NOMO-1 (cell line): ENCODE measurements around the gene GNB1.
A peak's percentile ranks its signal among the peaks of the same experiment; 100 is the strongest.

Source experiments
- DNase-seq, 2 experiments: peaks; one replicate each; lab custom pipeline; 2025; ENCODE audit not compliant: unreplicated experiment in 2 of 2; lab: John Stamatoyannopoulos, UW

Gene GNB1

GRCh38 chr1:1922956-1923833, 32.3 kb upstream of the GNB1 start:
- no peak for DNase-seq

DNA sequence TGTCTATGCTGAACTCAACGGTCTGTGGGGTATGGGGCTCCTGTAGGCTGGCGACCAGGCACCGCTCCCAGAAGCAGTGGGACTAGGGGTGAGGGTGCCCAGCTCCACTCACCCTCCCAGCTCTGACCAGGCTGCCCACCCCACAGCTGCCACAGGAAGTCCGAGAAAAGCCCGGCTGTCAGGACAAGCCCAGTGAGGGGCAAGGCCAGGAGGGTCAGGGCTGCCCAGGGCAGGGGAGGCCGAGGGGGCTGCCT, 31.7 kb upstream of the GNB1 start:
- no peak for DNase-seq

GRCh38 chr1:1921901-1922701, 31.2 kb upstream of the GNB1 start:
- DNase-seq = no peak

DNA sequence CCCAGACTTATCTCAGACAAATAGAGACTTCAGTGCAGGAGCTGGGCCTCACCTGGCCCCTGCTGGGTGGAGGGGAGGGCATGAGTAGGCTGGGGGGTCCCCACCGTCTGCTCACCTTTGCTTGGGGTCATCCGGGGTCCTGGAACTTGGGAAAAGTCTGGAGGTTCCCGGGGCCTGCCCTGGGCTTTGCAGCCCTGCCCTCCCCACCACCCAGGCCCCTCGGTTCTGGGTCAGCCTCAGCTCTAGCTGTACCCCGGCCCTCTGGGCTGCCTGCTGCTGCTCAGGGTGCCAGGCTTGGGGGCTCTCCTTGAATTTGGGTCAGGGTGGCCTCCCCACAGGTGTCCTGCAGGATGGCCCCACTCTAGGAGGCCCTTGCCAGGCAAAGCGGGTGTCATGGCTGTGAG, 30.6 kb upstream of the GNB1 start:
- no peak for DNase-seq

DNA sequence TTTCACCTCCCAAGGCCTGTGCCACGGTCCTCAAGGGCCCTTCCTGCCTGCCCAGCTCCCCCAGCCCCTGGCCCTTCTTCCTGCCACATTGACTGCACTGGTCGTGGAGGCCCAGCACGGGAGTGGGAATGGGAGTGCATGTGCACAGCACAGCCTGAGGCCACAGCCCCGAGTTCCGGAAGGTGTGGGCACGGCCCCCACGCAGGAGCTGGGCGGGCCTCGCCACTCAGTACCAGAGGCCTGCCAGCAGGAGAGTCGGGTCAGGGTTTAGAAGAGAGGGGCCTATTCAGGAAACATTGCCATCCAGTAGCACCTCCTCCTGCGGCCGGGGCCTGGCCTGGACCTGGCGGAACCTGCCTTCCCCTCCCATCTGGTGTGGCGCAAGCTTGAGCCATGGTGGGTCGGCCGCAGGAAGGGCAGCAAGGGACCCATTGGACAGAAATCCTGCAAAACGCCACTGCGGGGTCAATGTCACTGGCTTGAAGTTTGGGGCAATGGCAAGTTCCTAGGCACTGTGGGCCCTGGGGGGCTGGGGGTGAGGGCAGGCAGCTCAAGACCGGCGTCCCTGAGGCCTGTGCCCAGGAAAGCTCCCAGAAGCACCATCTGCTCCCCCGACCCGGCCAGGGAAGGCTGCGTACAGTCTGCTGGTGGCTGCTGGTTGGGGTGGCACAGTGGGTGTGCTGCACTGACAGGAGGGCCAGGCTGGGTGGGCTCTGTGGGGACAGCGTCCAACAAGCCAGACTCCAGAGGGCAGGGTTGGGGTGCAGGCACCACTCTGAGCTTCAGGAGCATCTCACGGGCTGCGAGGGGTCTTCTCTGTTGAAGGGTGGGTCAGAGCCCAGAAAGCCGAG, 29.9 kb upstream of the GNB1 start:
- no peak for DNase-seq

DNA sequence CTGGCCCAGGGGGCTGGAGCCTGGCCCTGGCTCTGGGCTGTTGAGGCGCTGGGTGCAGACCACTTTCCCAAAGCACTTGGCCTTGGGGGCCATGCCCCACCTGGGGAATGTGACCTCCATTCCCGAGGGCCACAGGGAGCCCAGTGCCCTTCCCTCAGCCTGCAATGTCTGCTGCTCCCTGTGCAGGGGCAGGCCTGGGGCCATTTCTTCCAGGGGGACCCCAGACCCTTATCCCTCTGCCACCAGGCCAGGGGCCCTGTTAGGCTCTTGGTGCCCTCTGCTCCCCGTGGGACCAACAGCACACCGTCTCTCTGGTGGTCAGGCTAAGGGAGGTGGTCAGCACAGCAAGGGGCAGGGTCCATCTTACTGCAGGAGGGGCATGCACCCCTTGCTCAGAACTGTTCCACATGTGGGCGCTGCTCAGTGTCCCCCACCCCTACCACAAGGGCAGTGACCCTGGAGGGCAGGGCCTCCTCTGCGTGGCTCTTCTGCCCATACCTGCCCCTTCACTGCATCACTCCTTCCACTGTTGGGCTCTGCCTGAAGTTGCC, 29.2 kb upstream of the GNB1 start:
- no peak for DNase-seq

DNA sequence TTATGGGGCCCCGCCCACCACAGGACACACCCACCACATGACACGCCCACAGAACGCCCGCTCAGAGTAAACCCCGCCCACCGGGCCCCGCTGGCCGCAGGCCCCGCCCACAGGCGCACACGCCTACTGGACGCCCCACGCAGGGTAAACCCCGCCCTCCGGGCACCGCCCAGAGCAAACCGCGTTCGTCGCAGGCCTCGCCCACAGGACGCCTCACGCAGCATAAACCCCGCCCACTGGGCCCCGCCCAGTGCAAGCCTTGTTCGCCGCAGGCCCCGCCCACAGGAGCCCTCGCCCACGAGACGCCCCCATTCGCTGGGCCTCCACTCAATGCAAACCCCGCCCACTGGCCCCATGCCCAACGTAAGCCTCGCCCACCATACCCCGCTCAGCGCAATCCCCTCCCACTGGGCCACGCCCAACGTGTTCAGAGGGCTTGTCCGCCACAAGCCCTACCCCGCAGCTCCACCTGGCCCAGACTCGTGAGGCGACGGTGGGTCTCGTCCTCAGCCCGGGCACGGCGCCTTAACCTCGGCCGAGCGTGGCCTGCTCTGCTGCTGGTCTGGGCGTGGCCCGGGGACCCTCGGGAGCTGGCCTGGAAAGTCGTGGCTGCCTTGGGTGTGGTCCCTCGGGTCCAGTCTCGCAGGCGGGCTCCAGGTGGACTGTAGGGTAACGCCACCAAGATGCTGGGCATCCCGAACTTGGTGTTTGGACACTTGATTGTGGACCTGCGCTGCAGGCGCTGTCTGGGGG, 28.6 kb upstream of the GNB1 start:
- peak; percentile 96 for DNase-seq

DNA sequence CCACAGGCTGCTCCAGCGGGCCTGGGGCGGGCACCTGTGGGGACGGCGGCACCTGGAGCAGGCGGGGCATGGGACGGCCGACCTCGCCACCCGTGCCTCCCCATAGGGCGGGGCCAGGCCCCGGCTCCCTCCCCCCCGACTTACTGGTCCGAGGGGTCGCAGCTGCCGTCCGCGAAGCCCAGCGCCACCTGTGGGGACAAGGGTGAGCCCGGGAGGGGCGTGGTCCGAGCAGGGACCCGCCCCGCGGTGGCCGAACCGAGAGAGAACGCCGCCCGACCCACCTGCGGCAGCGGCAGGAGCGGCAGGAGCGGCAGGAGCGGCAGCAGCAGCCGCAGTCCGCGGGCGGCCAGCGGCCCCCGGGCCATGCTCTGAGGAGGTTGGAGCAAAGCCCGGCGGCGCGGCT, 28.0 kb upstream of the GNB1 start, which contains the start of gene TMEM52:
Gene TMEM52 (minus strand): TSS at position 379 of the 403 bp plus-strand sequence. CDS start 14 bp downstream, at position 365.
- DNase-seq = no peak

- no peak for DNase-seq
Measured at GRCh38 chr1:1917995-1918900, 27.4 kb upstream of the GNB1 start.

DNA sequence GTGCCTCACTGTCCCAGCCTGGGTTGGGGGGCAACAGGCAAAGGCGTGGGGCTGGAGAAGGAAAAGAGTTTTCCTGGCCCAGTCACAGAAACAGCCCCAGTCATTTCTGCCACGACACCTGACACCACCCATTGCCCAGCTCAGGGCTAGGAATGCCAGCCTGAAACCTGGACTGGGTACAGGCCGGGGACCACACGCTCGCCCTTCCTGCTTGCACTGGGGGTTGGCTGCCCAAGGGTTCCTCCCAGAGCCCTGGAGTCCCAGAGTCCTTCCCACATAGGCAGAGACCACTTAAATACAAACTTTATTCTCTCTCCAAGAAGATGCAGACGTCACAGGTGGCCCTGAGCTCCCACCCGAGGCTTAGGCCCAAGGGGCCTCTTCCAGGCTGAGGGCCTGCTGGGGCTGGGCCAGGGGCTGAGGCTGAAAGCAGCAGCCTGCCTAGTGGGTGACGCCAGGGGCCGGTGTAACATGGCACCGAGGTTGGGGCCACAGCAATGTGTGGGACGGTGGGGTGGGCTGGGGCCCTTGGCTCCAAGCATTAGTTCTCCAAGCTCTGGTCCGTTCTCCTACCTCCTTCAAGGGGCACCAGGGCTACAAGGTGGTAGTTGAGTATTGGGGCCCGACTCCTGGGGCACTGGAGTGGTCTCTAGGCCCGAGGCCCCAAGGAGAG, 26.6 kb upstream of the GNB1 start:
- DNase-seq = no peak

DNA sequence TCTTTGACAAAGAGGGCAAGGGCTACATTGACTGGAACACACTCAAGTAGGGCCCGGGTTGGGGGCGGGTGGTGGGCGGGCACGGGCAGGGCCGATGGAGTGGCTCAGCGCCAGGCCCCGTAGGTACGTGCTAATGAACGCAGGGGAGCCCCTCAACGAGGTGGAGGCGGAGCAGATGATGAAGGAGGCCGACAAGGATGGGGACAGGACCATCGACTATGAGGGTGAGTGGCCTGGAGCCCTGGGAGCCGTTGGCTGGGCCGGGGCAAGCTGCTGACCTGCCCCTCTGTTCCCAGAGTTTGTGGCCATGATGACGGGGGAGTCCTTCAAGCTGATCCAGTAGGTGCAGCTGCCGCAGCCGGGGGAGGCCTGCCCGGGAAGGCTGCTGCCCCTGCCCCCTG, 26.0 kb upstream of the GNB1 start:
- DNase-seq = no peak

- DNase-seq = no peak
Measured at GRCh38 chr1:1915911-1916840, 25.3 kb upstream of the GNB1 start.

DNA sequence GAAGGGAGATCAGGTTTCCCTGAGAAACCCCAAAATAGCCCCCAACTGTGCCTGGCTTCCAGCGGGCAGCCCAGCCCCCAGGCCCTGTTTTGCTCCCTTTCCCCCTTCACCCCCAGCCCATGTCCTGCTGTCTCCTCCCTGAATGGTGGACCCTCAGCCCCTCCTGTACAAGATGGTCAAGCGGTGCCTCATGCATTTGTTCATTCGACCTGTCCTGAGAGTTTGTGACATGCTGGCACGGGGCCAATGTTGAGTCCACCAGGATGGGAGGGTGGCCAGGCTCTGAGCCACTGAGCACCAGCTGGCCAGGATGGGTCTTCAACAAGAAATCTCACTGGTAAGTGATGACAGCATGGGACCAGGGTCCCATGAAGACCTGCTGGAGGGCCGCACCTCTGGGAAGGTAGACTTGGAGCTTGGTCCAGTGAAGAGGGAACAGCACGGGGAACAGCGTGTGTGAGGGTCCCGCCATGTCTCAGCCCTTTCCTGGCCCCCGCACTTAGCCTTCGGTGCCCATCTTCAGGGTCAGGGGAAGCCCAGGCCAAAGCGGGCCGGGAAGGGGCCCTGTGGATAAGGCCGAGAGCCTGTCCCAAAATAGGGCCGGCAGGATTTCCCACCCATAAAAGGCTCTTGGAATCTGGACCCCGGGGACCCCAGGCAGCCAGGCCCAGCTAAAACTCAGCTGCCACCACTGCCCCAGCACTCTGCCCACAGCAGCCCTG, 24.2 kb upstream of the GNB1 start, which contains the start of gene CALML6:
Gene CALML6 (plus strand): TSS at position 290 of the 722 bp plus-strand sequence. CDS start 21 bp downstream, at position 311.
- no peak for DNase-seq

GRCh38 chr1:1914101-1914970, 23.4 kb upstream of the GNB1 start:
- DNase-seq = no peak

DNA sequence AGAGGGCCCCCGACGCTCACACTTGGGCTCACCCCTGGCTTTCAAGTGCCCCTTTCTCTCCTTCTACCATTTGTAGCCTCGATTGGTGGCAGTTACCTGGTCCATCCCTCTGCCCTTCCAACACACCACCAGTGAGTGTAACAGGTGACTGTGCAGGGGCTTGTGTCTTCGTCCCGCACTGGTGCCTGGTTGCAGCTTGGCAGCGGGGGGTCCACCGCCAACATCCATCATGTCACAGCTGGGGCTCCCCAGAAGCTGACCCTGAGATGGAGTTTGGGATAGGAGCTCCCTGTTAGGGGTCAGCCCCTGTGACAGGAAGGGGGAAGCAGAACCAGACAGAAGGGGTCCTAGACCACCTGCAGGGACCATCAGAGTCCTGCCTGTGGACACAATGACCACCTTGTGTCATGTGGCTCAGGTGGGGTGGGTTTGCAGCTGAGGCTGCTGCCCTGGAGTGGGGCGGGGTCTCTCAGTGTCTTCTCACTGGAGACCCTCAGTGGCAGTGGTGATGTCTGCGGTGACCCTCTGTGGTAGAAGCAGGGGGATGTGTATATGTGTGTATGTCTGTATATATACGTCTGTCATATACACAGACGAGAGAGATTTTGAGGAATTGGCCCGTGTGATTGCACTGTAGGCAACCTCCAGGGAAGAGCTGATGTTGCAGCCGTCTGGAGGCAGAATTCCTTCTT, 20.6 kb upstream of the GNB1 start:
- DNase-seq = no peak
